Measurements from ENCODE around the gene PGLYRP4.
A peak's percentile ranks its signal among the peaks of the same experiment; 100 is the strongest.
"Not testable (repeated sequence)": the region's sequence is repeated elsewhere in the genome, so short reads cannot be mapped to it uniquely, and the experiment has no call there.

Gene PGLYRP4

DNA sequence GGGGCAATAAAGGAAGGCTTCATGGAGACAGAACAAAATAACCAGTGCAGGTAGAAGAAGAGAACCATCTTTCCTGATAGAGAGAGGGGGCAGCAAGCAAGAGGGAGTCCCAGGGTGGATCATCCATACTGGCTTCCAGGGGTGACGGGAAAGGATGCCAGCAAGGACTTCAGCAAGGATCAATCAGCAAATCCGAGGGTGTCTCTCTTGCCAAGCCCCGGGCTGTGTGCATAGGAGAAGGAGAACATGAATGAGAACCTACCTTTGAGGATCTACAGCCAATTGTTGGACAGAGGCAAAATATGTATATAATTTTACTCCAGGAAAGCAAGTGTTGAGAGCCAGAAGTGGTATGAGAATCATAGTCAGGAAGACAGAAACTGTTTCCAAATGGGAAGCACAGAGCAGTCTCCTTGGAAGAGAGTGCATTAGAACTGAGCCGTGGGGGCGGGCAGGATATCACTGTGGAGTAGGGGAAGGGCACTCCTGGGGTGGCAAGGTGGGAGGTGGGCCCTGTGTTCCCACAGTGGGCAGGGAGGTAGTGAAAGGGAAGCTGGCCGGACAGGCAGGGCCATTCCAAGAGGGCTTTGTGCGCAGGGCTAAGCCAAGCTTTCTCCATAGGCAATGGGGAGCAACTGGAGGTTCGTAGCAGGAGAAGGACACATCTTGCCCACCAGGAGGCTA lies 7.9 kb upstream of the PGLYRP4 start:
- no peak for DNase-seq (ENCODE audit: low spot score)

DNA sequence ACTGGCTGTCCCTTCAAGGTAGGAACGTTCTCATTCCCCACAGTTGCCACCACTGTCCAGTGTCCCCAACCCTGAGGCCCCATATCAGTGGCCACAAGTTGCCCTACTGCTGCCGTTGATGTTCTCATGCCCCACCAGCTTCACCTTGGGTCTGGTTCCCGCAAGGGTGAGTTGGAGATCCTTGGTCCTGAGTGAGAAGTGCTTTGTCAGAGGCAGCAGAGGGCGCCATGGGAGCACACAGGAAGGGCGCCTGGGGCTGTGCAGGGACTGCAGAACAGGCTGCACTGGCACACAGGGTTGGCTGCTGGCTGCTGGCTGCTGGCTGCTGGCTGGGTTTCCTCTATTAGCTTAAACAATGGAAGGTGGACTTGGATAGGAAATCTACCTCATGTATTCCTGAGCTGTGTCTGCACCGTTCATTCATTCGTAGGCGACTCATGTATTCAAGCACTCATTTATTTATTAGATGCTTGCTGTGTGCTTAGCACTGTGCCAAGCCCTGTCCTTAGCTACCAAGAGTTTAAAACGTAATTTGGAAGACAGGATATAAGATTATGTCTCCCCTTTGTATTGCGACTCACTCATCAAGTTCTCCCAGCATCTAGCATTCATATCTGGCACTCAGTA lies 6.9 kb upstream of the PGLYRP4 start:
- DNase-seq (ENCODE audit: low spot score) = peak; percentile 37

DNA sequence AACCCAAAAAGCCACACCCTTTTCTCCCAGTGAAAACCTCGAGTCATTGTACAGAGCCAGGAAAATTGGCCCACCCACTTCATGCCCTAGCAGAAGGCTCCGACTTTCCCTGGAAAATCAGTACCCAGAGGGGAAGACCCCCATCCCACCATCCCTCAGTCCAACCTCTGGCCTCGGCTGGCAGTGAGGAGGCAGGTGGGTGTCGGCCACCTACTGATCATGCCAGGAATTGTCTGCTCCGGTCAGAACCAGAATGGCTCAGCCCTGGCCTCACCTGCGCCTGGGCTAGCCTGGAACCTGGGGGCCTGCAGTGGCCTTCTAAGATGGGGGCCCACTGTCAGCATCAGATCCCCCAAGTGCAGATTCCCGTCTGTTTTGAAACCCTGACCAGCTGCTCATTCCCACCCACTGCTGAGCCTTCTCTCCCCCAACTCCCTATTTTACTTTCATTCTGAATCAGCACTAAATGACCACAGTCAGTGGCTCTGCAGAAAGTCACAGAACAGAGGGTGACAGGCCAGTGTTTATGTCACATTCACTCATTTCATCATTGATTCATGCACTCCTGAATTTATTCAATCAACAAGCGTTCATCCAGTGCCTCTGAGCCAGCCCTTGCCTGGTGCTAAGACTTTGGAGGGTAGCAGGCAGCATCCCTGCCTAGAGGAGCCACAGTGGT lies 6.0 kb upstream of the PGLYRP4 start:
- no peak for DNase-seq (ENCODE audit: low spot score)

DNA sequence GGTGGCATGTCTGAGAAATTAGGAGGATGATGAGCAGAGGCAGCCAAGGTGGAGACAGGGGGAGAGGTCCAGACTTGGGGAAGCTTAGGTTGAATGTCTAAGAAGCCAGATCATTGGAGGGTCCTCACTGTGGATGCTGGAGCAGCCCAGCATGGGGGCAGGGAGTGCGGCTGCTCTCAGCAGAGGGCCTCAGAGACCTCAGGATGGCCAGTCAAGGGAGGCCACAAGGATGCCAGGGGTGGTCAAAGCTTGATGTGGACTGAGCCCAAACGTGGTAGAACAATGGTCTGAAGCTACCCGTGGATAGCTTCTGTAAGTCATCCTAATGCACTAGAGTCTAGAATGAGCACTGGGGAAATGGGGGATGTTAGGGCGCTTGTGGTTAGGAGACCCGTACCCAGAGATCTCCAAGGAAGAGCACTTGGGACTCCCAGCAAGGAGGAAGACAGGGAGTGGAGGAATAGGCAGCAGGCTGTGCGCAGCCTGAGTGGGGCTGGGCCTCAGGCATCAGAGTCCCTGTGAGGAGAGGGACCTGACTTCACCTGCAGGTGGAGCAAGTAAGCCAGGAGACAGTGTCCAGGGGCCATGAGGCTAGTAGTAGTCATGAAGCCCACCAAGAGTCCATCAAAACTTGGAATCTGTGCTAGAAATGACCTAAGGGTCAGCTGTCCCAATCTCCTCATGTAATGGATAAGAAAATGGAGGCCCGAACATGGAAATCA lies 4.7 kb upstream of the PGLYRP4 start:
- DNase-seq (ENCODE audit: low spot score) = peak; percentile 16

DNA sequence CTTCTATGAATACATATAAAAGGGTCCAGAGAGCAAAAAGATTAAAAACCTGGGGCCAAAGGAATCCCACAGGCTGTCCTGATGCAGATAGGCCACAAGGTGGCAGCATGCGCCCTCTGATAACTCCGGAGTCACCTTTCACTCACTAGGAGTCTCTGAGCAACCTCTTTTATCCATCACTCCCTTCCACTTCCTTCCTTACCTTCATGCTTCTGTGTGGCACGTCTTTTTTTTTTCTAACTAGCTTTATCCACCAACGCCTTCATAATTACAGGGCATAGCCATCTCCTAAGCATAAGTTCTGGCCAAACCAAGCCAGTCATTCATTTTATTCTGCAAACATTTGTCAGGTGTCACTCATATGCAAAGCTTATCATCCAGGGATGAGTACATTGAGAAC lies 3.9 kb upstream of the PGLYRP4 start:
- DNase-seq (ENCODE audit: low spot score) = peak; percentile 79

DNA sequence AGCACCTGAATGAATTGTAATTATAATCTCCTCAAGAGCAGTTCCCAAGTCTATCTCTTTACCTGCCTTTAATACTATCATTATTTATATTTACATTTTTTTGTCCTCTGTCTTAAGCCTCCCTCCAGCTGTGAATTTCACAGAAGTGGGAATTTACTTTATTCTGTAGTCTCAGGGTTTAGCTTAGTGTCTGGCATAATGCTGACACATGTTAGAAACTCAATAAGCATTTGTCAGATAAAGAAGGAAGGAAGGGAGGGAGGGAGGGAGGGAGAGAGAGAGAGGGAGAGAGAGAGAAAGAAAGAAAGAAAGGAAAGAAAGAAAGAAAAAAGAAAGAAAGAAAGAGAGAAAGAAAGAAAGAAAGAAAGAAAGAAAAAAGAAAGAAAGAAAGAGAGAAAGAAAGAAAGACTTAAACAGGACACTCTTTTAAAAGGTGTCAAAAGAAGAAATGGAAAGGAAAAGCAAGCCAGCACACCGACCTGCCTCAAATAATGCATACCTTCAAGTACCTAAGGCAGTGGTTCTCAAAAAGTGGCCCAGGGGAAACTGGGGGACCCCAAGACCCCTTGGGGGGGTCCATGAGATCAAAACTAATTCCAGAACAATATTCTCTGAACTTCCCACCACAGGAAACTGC lies 1.8 kb upstream of the PGLYRP4 start:
- peak; percentile 58 for DNase-seq (ENCODE audit: low spot score)

DNA sequence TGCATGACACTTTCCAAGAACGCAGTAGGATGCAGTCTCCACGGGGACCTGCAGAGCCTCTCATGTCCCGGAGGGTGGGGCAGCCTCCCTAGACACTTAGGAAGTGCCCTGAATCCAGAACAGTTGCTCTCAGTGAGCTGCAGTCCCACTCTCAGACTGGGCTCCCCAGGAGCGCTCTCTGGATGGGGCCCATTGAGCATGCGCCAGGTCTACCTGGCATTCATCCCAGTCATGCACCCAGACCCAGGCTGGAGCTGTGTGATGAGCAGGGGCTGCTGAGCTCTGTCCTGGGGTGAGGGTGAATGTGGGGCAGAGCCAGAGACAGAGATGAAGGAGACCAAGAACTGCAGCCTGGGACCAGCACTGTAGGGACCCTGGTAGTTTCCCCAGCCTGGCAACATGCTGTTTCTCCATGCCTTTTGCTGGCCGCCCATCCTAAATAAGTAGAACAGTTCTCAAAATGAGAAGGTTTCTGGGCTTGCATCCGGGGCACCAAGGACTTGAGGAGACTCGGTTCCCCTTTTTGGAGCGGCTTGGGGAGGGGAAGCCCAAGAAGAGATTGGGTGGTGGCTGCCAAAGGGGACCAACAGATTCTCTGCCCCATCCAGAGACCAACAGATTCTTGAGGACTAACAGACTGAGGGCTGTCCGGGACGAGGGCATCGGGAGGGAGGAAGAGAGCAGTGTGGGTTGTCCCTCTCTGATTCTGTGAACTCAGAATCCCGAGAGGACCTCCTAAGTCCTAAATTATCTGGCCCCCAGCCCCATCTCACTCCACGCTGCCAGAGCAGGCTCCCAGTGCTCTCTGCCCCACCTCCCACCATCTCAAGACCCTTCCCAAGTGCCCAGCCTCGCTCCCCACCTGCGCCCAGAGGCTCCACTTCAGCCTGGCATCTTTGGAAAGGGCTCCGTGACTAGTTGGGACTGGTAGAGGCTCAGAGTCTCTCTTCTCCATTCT lies 1.0 kb upstream of the PGLYRP4 start:
- DNase-seq (ENCODE audit: low spot score) = peak; percentile 54

DNA sequence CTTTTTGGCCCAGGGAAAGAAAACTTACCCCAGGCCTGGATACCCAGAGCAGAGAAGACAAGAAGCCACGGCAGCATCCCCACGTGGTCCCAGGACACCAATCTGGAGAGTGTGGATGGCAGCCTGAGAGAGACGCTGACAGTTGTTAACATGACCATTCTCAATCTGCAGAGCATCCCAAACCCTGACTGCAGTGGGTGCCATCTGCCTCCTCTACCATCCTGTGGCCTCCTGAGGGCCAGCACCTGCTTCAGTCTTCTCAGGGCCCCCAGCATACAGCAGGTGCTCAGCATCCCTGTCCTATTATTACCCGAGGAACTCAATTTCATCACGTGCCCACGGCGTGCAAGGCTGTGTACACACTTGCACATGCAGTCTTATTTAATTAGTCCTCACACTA lies 785 bp downstream of the PGLYRP4 start:
- DNase-seq (ENCODE audit: low spot score) = no peak

DNA sequence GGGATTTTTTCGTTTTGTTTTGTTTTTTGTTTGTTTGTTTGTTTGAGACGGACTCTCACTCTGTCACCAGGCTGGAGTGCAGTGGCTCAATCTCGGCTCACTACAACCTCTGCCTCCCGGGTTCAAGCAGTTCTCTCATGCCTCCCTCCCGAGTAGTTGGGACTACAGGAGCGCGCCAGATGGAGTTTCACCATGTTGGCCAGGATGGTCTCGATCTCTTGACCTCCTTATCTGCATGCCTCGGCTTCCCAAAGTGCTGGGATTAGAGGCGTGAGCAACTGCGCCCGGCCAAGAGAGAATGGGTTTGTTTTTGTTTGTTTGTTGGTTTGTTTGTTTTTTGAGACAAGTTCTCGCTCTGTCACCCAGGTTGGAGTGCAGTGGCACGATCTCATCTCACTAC lies 1.6 kb downstream of the PGLYRP4 start:
- DNase-seq (ENCODE audit: low spot score) = not testable (repeated sequence)

DNA sequence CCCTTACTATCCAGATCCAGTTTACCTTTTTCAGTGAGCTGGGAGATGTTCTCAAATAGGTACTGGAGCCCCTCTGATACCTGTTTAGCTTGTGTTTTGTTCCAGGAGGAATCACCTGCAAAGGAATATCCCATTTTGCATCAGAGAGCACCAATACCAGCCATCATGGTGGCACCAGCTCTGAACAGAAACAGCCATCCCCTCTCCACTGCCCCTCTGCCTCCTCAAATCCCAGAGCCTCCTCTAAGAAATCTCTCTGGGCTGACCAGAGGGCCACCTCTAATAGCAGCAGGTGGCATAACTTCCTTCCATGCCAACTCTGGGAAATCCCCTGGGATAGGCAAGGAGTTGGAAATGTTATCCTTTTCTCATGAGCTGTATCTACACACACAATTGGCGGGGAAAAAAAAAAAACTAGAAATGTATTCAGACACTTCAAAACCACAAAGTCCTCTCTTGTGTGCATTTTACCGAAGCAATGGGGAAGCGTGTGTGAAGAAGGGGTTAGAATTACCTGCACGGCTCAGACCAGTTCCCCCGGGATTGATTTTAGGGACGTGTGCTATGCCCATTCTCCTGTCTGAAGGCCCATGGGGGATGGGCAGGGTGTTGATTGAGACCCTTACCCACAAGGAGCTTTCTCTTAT lies 2.4 kb downstream of the PGLYRP4 start:
- no peak for DNase-seq (ENCODE audit: low spot score)

DNA sequence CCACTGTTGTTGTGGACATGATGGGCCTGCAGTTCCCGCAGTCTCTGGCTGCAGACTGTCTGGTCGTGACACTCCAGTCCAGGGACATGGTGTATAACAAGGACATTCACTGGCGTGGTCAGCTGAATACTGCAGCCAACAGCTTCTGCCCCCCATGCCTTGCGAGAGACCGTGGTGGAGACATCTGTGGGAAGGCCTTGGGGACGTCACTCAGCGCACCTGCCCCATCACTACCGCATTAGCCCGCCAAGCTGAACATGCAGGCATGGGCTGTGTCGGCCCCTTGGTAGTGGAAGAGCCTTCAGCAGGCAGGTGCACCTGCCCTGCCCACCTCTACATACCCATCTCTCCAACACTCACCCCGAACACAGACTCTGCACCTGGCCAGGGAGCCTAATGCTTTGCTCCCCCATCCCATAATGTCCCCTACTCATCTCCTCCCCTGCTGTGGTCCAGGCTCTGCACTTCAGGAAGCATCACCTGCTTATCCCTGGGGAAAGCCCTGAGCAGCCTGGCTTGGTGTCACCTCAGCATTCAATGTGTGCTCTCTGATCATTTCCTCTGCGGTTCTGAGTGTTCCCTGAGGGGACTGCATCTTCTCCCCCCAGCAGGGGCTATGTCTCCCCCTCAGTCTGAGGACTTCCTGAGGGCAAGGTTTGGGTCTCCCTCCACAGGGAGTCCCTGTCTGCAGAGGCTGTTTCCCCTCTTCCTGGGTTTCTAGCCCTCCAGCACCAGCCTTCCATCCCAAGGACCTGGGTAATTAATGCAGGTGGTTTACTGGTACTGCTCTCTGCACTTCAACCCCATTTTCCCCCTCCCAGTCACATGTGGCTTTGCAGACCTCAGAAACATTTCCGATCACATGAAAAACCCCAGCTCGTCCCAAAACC lies 3.2 kb downstream of the PGLYRP4 start:
- no peak for DNase-seq (ENCODE audit: low spot score)

DNA sequence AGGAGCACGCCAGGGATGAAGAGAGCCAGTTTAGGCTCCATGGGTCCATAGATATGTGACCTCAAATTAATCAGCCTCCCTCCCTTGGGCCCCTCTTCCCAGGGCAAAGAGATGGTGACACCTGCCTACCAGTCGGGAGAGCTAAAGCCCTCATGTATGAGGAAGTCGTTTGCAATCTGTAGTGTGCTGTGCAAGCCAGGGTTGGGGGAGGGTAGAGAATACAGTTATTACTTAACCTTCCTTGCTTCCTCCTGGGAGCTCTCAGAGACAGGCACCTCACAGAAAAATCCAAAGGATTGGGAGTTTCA lies 4.0 kb downstream of the PGLYRP4 start:
- DNase-seq (ENCODE audit: low spot score) = peak; percentile 16

DNA sequence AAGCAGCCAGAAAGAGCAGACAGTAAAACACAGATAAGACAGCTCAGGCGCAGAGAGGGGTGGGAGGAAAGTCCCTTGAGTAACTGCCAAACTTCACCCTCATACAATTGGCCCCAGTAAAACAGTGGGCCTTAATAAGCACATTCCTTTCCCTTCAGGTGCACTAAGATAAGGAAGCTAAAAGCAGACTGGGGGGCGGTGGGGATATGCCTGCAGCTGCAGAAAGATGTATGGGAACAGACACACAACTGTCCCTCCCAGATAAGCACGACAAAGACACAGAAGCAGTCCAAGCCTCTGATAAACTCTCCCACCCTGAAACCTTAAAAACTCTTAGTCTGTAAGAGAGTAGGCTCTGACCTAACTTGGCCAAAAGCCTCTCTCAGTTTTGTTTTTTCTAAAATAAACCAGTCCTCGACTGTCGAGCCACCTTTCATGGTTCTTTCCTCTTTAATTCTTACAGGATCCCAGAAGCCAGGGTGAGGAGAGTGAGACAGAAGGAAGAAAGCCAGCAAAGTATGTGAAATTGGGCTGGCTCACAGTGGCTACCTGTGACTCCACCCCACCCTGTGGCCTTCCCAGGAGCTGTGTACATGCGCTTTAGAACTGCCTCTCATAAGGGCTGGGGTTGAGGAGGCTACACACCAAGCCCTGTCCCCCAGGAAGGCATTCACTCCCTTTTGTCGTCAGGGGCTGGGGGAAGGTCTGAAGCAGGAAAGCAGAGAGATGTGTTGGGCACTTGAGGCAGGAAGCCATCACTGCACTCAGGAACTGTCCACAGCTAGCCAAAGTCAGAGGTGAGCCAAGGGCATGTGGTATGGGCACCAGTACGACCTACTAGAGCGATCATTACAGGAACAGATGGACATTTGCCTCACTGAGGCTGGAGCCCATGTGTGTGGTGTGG lies 4.6 kb downstream of the PGLYRP4 start:
- DNase-seq (ENCODE audit: low spot score) = peak; percentile 78

DNA sequence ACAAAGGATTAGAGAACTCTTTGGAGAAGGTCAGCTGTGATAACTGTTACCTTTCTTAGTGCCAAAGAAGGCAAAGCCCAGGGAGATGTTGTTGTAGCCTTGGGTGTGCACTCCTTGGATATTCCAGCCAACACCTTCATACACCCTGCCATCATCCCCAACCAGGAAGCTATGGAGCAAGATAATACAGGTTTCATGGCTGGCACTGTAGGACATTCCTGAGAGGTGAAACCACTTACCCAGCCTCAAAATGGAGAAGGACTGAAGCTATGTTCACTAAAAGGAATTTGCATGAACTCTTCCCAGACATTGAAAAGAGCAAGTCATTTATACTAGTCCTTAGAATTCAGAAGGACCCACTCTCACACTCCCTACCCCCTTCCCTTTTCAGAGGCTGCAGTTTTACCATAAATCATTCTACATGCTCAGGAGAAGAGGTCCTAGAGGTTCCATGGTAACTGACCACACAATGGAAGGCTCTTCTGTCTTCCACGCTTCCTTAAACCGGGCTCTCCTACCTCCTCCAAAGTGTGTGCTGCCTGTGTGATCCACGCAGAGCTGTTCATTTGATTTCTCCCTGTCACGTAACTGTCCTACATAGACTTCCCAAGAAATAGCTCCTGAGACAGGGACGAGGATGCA lies 5.5 kb downstream of the PGLYRP4 start:
- peak; percentile 6 for DNase-seq (ENCODE audit: low spot score)

DNA sequence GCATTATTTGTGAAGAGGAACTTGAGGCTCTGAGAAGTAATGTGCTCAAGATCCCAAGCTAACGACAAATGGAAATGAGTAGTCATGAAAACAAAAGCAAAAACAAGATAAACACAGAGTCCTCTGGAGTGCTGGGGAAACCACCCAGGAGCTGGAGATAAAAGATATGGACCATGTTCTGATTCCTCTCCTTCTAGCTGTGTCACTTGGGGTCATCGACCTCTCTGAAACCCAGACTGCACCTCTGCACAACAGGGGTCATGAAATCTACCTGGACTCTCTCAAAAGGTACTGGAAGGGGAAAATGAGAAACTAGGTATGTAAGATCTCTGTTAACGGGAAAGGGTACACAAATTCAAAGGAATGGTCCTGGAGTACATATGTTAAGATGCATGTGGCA lies 6.5 kb downstream of the PGLYRP4 start:
- DNase-seq (ENCODE audit: low spot score) = peak; percentile 43

DNA sequence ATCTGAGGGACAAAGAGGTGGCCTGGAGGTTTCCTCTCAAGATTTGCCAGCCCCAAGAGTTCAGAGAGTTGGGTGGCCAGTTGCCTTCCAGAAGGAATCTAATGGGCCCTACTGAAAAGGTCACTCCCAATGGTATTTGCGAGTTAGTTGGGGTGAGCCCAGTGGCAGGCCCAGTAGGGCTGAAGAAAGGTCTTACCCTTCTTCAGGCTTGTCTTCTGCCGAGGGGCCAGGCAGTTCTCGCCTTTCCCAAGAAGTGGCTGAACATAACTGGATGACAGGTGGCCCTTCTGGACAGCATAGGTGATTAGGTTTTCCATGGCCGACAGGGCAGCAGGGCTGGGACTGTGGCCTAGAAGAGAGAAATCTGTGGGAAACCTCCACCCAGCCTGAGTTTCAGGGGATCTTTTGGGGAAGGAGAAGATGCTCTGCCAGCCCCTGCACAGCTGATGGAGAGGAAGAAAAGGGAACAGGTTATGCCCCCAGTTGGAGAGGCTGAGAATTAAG lies 7.2 kb downstream of the PGLYRP4 start:
- no peak for DNase-seq (ENCODE audit: low spot score)

DNA sequence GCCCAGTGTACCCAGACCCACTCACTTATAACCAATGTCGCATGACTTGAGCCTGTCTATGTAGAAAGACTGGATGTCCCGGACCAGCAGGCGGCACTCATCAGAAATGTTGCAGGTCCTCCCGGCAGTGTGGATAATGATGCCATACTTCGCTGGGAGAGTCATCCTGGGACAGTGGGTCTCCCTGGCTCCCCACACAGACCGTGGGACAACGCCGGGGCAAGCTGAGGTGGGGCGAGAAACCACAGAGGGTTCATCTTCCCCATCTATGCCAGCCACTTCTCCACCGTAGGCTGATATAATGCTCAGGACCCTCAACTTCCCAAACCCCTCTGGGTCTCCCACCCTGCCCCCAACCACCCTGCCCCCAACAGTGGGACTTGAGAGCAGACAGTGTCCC lies 8.3 kb downstream of the PGLYRP4 start:
- DNase-seq (ENCODE audit: low spot score) = no peak

DNA sequence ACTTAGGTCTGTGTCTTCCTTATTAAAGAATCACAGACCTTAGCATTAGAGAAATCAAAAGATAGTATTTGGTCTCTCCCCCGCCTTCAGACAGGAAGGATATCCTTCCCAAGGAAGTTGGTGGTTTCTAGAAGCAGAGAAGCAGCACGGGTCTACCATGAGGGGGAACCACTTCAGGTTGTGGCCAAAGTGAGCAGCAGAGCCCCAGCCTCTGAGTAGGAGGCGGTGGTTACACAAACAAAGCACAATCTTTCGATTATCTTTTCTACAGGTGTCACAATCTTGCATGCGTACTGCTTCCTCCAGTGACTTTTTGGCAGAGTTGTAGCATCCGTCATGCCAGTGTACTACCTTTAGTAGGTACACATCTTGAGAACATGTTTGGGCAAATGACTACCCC lies 8.8 kb downstream of the PGLYRP4 start:
- no peak for DNase-seq (ENCODE audit: low spot score)
